Stimulated activated CD4-positive, alpha-beta T cell treated with anti-CD3 and anti-CD28 coated beads, Interleukin-4, amount 100 ng/mL, for 4 hours (primary cell): ENCODE results near the gene DLG5.

Experiments
- DNase-seq, 2 experiments: peaks; one replicate each; pipeline ENCODE4 v3.0.0-alpha.2; 2020

Gene DLG5

DNA sequence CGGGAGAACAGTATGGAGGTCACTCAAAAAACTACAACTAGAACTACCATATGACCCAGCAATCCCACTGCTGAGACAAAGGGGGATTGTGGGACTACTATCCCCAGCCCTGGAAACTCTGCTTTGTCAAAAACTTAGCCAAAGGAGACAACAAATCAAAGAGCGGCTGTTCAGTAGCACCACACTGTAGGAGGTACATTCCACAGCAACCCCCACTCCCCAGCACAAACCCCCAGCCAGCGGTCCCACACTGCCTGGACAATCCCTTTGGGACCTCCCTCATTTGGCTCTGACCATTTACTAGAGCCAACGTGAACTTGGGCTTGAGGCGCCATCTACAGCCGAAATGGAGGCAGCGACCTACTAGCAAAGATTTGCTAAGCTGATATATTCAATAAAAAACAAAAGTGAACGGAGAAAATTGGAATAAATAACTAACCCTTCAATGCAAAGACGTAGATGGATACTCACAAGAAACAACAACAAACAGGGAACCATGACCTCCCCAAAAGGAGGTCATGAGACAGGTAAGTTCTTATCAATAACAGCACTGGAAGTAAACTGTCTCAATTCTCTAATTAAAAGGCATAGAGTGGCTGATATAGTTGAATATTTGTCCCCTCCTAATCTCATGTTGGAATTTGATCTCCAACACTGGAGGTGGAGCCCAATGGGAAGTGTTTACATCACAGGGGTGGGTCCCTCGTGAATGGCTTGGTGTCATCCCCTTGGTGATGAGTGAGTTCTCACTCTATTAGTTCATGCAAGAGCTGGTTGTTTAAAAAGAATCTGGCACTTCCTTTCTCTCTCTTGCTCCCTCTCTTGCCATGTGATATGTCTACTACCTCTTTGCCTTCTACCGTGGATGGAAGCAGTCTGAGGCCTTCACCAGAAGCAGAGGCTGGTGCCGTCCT is 170.0 kb downstream of the DLG5 start:
- DNase-seq = no peak

- DNase-seq = no peak
Observed at GRCh38 chr10:77746047-77746707, 180.4 kb downstream of the DLG5 start.

DNA sequence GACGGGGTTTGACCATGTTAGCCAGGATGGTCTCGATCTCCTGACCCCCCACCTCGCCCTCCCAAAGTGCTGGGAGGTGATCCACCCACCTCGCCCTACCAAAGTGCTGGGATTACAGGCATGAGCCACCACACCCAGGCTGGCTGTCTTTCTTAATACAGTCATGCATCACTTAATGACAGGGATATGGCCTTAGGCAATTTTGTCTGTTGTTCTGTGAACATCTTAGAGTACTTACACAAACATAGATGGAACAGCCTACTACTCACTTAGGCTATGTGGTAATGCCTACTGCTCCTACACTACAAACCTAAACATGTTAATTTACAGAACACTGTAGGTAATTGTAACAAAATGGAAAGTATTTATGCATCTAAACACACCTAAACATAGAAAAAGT is 182.3 kb downstream of the DLG5 start:
- no peak for DNase-seq

- no peak for DNase-seq
Observed at GRCh38 chr10:77742172-77742571, 184.4 kb downstream of the DLG5 start.

- no peak for DNase-seq
Observed at GRCh38 chr10:77741746-77742145, 184.8 kb downstream of the DLG5 start.
